Peyer's patch (tissue), 4 donors: Measurements from ENCODE around the gene CHCHD3. TPM values are rescaled to one million over a fixed set of nuclear protein-coding genes. Genes with fewer than 3 reads are reported as not detected.

Source experiments
- DNase-seq, 3 donors: peaks; one replicate each; pipeline ENCODE4 v3.0.0-alpha.2; 2017 to 2019
- H3K27ac ChIP-seq, 4 donors: fragments of 200-600 bp; sonication (generic); one replicate each; pipeline ENCODE4 v1.5.1; 2016 to 2019
- H3K27me3 ChIP-seq, 2 donors: fragments of 200-600 bp; sonication (generic); one replicate each; pipeline ENCODE4 v1.5.1; 2019
- H3K36me3 ChIP-seq, 3 donors: fragments of 200-600 bp; sonication (generic); one replicate each; pipeline ENCODE4 v1.5.1; 2016 to 2019
- H3K4me1 ChIP-seq, 4 donors: fragments of 200-600 bp; sonication (generic); one replicate each; pipeline ENCODE4 v1.5.1; 2016 to 2019
- H3K4me3 ChIP-seq, 4 donors: fragments of 200-600 bp; sonication (generic); 1 replicate in 3 of 4; 2 replicates in 1 of 4; pipeline ENCODE4 v1.5.1; 2016 to 2019; ENCODE audit warnings: mild to moderate bottlenecking in 1 of 4
- H3K9me3 ChIP-seq, 4 donors: fragments of 200-600 bp; sonication (generic); one replicate each; pipeline ENCODE4 v1.5.1; 2016 to 2019; ENCODE audit warnings: mild to moderate bottlenecking in 1 of 4
- CTCF ChIP-seq, 6 experiments: fragments of 450-650 bp in 4 of 6; fragments of 200-600 bp in 2 of 6; sonication (generic) in 1 of 6; IDR thresholded peaks; one replicate each; pipeline ENCODE4 v1.5.1; 2017 to 2019; ENCODE audit warnings: antibody characterized with exemption in 6 of 6, mild to moderate bottlenecking in 3 of 6, moderate library complexity in 1 of 6
- POLR2A ChIP-seq, 2 donors: fragments of 450-650 bp; IDR thresholded peaks; one replicate each; pipeline ENCODE4 v1.5.1; 2017; ENCODE audit warnings: antibody characterized with exemption in 2 of 2, mild to moderate bottlenecking in 2 of 2, moderate library complexity in 2 of 2
- total RNA-seq, 4 donors: library from RNA; depleted of rRNA; stranded (reverse); fragments of >200 nt; gene quantifications; one replicate each; pipeline ENCODE4 v1.1.0, GENCODE V29; 2016

The CHCHD3 gene
- total RNA-seq, 4 donors from 2014 or later, result 53.9 to 114 (median 84.0) TPM

GRCh38 chr7:132782777-132783640 is 298.9 kb downstream of the CHCHD3 start:
- Histone ChIP-seq H3K9me3 (no peaks in the 10 kb centered on the region), H3K4me3 (no peak overlapping the region), H3K27me3 (no peaks in the 10 kb centered on the region), H3K27ac (no peak overlapping the region), H3K4me1 (no peaks in the 10 kb centered on the region), H3K36me3 (peaks cover 0 to 20% (median 0%) of the 10 kb centered on the region in 3 donors)
- no peak for TF ChIP-seq CTCF (IDR thresholded peaks at IDR 0.05)
- no peak for TF ChIP-seq POLR2A (IDR thresholded peaks at IDR 0.05)
- DNase-seq, result no peak

- Histone ChIP-seq H3K27ac (no peak overlapping the region), H3K4me1 (no peaks in the 10 kb centered on the region), H3K27me3 (no peaks in the 10 kb centered on the region), H3K4me3 (no peak overlapping the region), H3K36me3 (peaks cover 0 to 20% (median 0%) of the 10 kb centered on the region in 3 donors), H3K9me3 (no peaks in the 10 kb centered on the region)
- TF ChIP-seq CTCF (IDR thresholded peaks at IDR 0.05), result no peak
- no peak for TF ChIP-seq POLR2A (IDR thresholded peaks at IDR 0.05)
- no peak for DNase-seq
Observed at GRCh38 chr7:132780822-132781221, 301.1 kb downstream of the CHCHD3 start.

GRCh38 chr7:132779164-132779563 is 302.7 kb downstream of the CHCHD3 start:
- DNase-seq, result no peak
- TF ChIP-seq CTCF (IDR thresholded peaks at IDR 0.05) (no peak), POLR2A (IDR thresholded peaks at IDR 0.05) (no peak)
- peaks cover 0 to 11% (median 0%) of the 10 kb centered on the region in 3 donors for H3K36me3 ChIP-seq

GRCh38 chr7:132778761-132779160 is 303.1 kb downstream of the CHCHD3 start:
- Histone ChIP-seq H3K27ac (no peak overlapping the region), H3K36me3 (peaks cover 0 to 7% (median 0%) of the 10 kb centered on the region in 3 donors), H3K4me1 (no peaks in the 10 kb centered on the region), H3K27me3 (no peaks in the 10 kb centered on the region), H3K9me3 (no peaks in the 10 kb centered on the region), H3K4me3 (no peak overlapping the region)
- TF ChIP-seq POLR2A (IDR thresholded peaks at IDR 0.05) (no peak), CTCF (IDR thresholded peaks at IDR 0.05) (no peak)
- no peak for DNase-seq

More at GRCh38 chr7:132779164-132779563, 302.7 kb downstream of the CHCHD3 start:
- Histone ChIP-seq H3K27ac (no peak overlapping the region), H3K4me3 (no peak overlapping the region), H3K9me3 (no peaks in the 10 kb centered on the region), H3K4me1 (no peaks in the 10 kb centered on the region), H3K27me3 (no peaks in the 10 kb centered on the region)

GRCh38 chr7:132777956-132778355 is 303.9 kb downstream of the CHCHD3 start:
- no peaks in the 10 kb centered on the region for H3K27me3 ChIP-seq
- no peaks in the 10 kb centered on the region for H3K9me3 ChIP-seq
- DNase-seq, result no peak
- no peak overlapping the region for H3K4me3 ChIP-seq
- no peak for TF ChIP-seq CTCF (IDR thresholded peaks at IDR 0.05)
- no peak for TF ChIP-seq POLR2A (IDR thresholded peaks at IDR 0.05)
- peaks cover 0 to 1% (median 0%) of the 10 kb centered on the region in 3 donors for H3K36me3 ChIP-seq
- H3K4me1 ChIP-seq, result no peaks in the 10 kb centered on the region
- H3K27ac ChIP-seq, result no peak overlapping the region
